BJ (cell line): ENCODE results near the gene SH3BGR. TPM values are rescaled to one million over a fixed set of nuclear protein-coding genes. Genes with fewer than 3 reads are reported as not detected.

Source experiments
- CTCF ChIA-PET: fragments of 350-600 bp; formaldehyde crosslinking; extraction: SDS; loops from one replicate; lab custom pipeline; 2021; ENCODE audit warnings: antibody characterized with exemption, inconsistent platforms; lab: Yijun Ruan, JAX
- POLR2A ChIA-PET: fragments of 300-600 bp; sonication (Branson Sonifier 250); formaldehyde crosslinking; extraction: SDS; loops from one replicate; lab custom pipeline; 2021; ENCODE audit warnings: antibody characterized with exemption; lab: Charles Lee
- DNase-seq: peaks from one replicate; pipeline ENCODE4 v3.0.0-alpha.2; 2011; ENCODE audit warnings: low read depth
- H3K27me3 ChIP-seq: 2 replicates; pipeline ENCODE4 v1.6.0; 2011; ENCODE audit warnings: low read length; ENCODE audit not compliant: control insufficient read depth, insufficient read depth
- H3K36me3 ChIP-seq: 2 replicates; pipeline ENCODE4 v1.5.1; 2011; ENCODE audit warnings: low read length; ENCODE audit not compliant: control insufficient read depth, insufficient read depth
- H3K4me3 ChIP-seq: 2 replicates; pipeline ENCODE4 v1.5.1; 2011; ENCODE audit warnings: low read depth, mild to moderate bottlenecking, control low read depth, low read length
- polyA plus RNA-seq: library from polyadenylated mRNA; depleted of rRNA; stranded (reverse); fragments of >200 nt; gene quantifications from 2 replicates; pipeline ENCODE4 v1.2.3, GENCODE V29; 2011; rRNA removed
- small RNA-seq: library from RNA; depleted of rRNA; stranded (forward); fragments of <200 nt; gene quantifications from one replicate; pipeline ENCODE3, GENCODE V24; 2012; ENCODE audit warnings: low replicate concordance, low read depth; ENCODE audit not compliant: insufficient read length
- TF ChIP-seq, protein P1 (sequence below): IDR thresholded peaks from 2 replicates; pipeline ENCODE4 v1.5.1; 2011; ENCODE audit warnings: low read depth, mild to moderate bottlenecking, control low read depth, inconsistent platforms, low read length, moderate library complexity; ENCODE audit not compliant: insufficient read depth

Gene SH3BGR
- polyA plus RNA-seq, 1 experiment = 0.23 TPM

DNA sequence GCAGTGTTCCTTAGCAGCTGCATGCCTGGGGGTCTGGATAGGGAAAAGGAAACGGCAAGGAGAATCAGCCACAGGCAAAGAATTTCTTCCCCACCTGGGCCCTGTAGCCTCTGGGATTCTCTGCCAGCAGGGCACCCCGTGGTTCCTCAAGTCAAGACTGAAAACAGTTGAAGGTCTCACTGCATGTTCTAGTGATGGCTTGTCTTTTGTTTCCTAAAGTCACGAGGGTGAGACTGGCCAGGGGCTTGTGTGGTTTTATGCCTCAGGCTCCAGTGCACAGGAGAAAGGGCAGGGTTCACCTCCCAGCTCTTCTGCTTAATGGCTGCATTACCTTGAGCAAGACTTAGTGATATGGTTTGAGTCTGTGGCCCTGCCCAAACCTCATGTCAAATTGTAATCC, 107.7 kb downstream of the SH3BGR start:
- H3K36me3 ChIP-seq = no peaks in the 10 kb centered on the region
- no peak for DNase-seq
- no peak overlapping the region for H3K4me3 ChIP-seq
- ChIA-PET CTCF (no interaction called here), POLR2A (no interaction called here)
- TF ChIP-seq, protein P1, sequence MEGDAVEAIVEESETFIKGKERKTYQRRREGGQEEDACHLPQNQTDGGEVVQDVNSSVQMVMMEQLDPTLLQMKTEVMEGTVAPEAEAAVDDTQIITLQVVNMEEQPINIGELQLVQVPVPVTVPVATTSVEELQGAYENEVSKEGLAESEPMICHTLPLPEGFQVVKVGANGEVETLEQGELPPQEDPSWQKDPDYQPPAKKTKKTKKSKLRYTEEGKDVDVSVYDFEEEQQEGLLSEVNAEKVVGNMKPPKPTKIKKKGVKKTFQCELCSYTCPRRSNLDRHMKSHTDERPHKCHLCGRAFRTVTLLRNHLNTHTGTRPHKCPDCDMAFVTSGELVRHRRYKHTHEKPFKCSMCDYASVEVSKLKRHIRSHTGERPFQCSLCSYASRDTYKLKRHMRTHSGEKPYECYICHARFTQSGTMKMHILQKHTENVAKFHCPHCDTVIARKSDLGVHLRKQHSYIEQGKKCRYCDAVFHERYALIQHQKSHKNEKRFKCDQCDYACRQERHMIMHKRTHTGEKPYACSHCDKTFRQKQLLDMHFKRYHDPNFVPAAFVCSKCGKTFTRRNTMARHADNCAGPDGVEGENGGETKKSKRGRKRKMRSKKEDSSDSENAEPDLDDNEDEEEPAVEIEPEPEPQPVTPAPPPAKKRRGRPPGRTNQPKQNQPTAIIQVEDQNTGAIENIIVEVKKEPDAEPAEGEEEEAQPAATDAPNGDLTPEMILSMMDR = no peak
- no peaks in the 10 kb centered on the region; the same call in 1 of the 2 replicates for H3K27me3 ChIP-seq

DNA sequence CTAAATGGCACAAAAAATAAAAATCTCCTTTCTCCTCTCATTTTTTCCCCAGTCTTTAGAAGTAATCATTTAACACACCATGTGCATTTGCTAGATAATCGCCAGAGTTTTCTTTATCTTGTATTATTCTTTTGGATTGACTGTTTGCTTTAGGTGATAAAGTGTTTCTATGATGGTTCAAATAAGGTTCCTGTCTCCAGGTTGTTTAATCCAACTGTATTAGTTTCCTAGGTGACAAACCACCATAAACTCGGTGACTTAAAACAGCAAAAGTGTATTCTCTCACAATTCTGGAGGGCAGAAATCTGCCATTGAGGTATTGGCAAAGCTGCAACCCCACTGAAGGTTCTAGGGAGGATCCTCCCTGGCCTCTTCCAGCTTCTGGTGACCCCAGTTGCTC, 109.4 kb downstream of the SH3BGR start:
- no peaks in the 10 kb centered on the region; the same call in 1 of the 2 replicates for H3K27me3 ChIP-seq
- TF ChIP-seq, protein P1 = no peak
- DNase-seq = no peak
- H3K36me3 ChIP-seq = no peaks in the 10 kb centered on the region
- no peak overlapping the region for H3K4me3 ChIP-seq
- ChIA-PET POLR2A (no interaction called here), CTCF (interaction anchor here (0.6 kb wide), 1 partner anchor 1434 kb away, joined by 3 read pairs; no protein-coding TSS in a partner anchor)

DNA sequence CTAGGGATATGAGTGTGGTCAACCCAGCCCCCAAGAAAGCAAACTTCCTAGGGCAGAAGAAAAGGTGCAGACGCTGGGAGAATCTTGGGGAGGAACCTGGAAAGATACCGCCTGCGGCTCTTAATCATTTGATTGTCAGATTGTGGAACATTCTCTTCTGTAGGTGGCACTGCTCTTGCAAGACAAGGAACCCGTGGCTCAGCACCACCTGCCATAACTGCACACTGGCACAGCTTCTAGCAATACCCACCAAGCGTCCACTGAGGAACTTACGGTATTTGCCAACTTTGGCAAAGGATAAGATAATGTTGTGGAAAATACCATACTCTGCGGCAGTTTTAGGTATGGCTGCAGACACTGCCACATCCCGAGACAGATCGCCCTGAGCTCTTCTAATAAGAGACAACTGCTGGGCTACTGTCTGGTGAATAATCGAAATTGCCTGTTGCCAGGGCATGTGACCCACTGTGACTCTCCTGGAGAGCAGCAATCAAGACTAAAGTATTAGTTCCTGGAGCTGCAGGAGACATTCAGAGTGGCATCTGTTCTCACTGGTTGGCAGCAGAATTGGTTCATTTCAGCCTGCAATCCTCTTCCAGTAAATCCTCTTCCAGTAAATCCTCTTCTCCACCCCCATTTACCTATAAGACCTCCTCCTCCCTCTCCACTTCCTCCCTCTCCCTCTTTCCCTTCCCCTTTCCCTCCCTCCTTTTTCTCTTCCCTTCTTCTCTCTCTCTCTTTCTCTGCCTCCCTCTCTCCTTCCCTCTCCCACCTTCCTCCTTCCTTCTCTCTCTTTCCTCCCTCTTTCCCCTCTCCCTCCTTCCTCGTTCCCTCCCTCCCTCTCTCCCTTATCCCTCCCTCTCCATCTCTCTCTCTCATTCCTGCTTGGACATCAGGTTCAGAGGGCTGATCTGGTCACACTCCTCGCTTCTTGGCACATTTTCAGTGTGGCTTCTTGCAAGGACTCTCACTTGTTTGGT, 111.3 kb downstream of the SH3BGR start:
- CTCF ChIA-PET = no interaction called here
- POLR2A ChIA-PET = no interaction called here
- no peak for DNase-seq
- H3K36me3 ChIP-seq = no peaks in the 10 kb centered on the region
- TF ChIP-seq, protein P1 = no peak
- H3K27me3 ChIP-seq = no peaks in the 10 kb centered on the region; the same call in 1 of the 2 replicates
- no peak overlapping the region for H3K4me3 ChIP-seq

DNA sequence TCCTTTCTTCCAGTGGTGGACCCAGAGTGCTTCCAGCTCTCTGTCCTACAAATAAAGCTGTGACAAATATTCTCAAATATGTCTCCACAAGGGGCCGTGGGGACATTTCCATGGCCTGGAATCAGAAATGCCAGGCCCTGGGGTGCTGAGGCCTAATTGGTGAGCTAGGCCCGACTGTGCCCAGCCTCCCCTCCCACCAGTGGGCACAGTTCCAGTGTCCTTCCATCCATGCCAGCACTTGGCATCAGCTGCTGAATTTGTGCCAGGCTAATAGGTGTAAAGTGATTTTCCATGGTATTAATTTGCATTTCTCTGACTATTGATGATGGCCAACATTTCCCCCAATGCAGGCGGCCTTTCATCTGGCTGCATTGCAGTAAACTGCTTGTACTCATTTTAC, 112.4 kb downstream of the SH3BGR start:
- no peak overlapping the region for H3K4me3 ChIP-seq
- ChIA-PET CTCF (interaction anchor here (0.6 kb wide), 1 partner anchor 51 kb away, joined by 3 read pairs; no protein-coding TSS in a partner anchor), POLR2A (no interaction called here)
- TF ChIP-seq, protein P1 = no peak
- H3K27me3 ChIP-seq = no peaks in the 10 kb centered on the region; the same call in 1 of the 2 replicates
- DNase-seq = no peak
- H3K36me3 ChIP-seq = no peaks in the 10 kb centered on the region

Small RNA genes lying within 50 kb of the gene (small RNA-seq; reads per million reads assigned to genes)
- gene MIR6508 = not detected

Other genes starting within 250 kb of the SH3BGR start
- 5.9 and 13.2 TPM in 2 replicates for gene BRWD1, start 138.3 kb upstream of the SH3BGR start, polyA plus RNA-seq
- gene HMGN1, start 102.9 kb upstream of the SH3BGR start, polyA plus RNA-seq = 56.6 and 164 TPM in 2 replicates
- 0.69 and 1.1 TPM in 2 replicates for gene LCA5L, start 6.2 kb upstream of the SH3BGR start, polyA plus RNA-seq
- gene B3GALT5, start 161.0 kb downstream of the SH3BGR start, polyA plus RNA-seq = 0.09 TPM in 2 replicates